Neural progenitor cell (in vitro differentiated cells): Measurements from ENCODE around the gene SPTLC1.

Source experiments
- EZH2 ChIP-seq: fragments of 200-600 bp; sonication (generic); IDR thresholded peaks from 2 replicates; pipeline ENCODE4 v1.6.1; 2017; ENCODE audit warnings: antibody characterized with exemption, mild to moderate bottlenecking, moderate library complexity
- TF ChIP-seq, protein P1 (sequence below): fragments of 200-600 bp; sonication (generic); IDR thresholded peaks from 2 replicates; pipeline ENCODE4 v1.5.1; 2017; ENCODE audit warnings: antibody characterized with exemption, mild to moderate bottlenecking

DNA sequence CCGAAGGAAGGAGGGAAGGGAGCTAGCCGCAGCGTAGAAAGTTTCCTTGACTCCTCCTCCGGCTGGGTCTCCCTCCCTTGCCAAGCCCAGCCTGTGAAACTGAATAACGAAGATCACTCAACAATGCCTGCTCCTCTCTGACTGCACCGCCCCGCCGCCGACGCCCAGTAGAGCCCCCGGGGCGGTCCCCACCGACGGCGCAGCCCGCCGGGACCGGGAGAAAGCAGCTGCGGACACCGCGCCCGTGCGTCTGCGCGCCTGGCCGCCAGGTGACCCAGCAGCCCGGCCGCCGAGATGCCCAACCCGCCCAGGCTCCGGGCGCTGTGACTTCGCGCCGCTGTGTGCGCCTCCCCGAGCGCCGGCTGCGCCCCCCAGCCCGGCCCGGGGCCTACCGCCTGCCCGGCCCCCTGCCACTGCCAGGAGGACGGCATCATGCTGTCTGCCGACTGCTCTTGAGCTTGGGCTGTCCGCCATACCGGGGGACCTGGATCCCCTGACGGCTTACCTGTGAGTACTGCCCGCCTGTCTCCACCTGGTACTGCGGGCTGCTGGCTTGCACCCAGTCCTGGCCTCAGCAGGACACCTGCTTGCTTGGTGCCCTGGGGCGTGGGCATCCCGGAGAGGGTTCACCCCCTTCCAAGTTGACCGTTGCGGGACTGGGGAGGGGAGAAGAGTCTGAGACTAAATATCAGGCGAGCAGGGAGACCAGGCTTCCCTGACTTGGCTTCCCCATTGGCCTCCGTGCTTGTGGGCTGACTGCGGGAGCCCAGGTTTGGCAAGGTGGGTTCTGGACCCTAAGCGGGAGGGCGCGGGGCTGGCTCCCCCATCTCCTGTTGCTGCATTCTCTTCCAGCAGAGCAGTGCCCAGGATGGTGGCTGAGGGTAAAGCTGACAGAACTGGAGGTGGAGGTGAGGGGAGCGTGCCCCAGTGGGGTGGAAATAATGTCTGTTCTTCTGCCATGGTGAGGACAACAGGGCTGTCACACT lies 26.2 kb upstream of the SPTLC1 start:
- TF ChIP-seq, protein P1, sequence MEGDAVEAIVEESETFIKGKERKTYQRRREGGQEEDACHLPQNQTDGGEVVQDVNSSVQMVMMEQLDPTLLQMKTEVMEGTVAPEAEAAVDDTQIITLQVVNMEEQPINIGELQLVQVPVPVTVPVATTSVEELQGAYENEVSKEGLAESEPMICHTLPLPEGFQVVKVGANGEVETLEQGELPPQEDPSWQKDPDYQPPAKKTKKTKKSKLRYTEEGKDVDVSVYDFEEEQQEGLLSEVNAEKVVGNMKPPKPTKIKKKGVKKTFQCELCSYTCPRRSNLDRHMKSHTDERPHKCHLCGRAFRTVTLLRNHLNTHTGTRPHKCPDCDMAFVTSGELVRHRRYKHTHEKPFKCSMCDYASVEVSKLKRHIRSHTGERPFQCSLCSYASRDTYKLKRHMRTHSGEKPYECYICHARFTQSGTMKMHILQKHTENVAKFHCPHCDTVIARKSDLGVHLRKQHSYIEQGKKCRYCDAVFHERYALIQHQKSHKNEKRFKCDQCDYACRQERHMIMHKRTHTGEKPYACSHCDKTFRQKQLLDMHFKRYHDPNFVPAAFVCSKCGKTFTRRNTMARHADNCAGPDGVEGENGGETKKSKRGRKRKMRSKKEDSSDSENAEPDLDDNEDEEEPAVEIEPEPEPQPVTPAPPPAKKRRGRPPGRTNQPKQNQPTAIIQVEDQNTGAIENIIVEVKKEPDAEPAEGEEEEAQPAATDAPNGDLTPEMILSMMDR: peak; percentile 41
- no peak for TF ChIP-seq EZH2
